ENCODE data around the gene CSF1R.

CSF1R gene

DNA sequence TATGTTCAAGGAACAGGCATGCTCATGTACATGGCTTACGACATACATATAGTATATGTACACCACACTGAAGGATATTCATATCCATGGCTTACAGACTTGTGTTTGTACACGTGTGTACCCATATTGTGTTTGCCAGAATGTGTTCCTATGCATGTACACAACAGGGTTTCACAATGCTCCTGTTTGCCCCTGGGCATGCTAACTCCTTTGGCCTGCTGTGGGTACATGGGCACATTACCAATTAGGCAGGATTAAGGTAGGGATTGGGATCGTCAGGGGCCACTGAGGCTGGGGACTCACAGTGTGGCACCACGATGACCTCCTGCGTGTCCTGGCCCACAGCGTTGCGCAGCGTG lies 43.1 kb upstream of the CSF1R start:
- WGBS, 2 experiments: 86 to 89% methylated on average over 8 of the region's 8 CpGs
- Histone ChIP-seq H3K36me3 (ENCODE audit: control insufficient read depth, insufficient read depth, low read length) (no peaks in the 10 kb centered on the region), H3K4me3 (ENCODE audit: insufficient read depth, low read depth, low read length) (no peak overlapping the region), H3K4me1 (ENCODE audit: control insufficient read depth, insufficient read depth, low read length) (peaks cover 9% of the 10 kb centered on the region), H3K9me3 (ENCODE audit: control insufficient read depth, low read length) (no peaks in the 10 kb centered on the region), H3K27me3 (ENCODE audit: control insufficient read depth, insufficient read depth, low read length, poor library complexity, severe bottlenecking) (no peaks in the 10 kb centered on the region), H3K27ac (ENCODE audit: insufficient read depth, low read depth, low read length, poor library complexity, severe bottlenecking) (no peak overlapping the region)

DNA sequence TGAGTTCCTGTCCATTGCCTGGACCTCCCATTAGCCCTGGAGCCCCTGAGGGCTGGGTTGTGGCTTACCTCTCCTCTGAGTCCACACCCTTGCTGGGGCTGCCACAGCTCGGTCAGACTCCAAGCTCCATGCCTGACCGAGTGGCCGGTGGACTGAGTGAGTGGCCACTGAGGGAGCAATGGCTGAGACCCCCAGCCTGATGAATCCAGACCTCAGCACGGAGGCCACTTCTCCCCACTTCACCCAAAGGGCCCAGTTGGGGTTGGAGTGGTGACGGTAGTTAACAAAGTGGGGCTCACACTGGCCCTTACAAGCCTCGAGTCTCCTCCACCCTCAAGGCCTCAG lies 40.5 kb upstream of the CSF1R start:
- 83 to 84% methylated on average over 6 of the region's 6 CpGs for WGBS, 2 experiments
- Histone ChIP-seq H3K4me1 (ENCODE audit: control insufficient read depth, insufficient read depth, low read length) (peaks cover 9% of the 10 kb centered on the region), H3K27ac (ENCODE audit: insufficient read depth, low read depth, low read length, poor library complexity, severe bottlenecking) (no peak overlapping the region), H3K27me3 (ENCODE audit: control insufficient read depth, insufficient read depth, low read length, poor library complexity, severe bottlenecking) (no peaks in the 10 kb centered on the region), H3K36me3 (ENCODE audit: control insufficient read depth, insufficient read depth, low read length) (no peaks in the 10 kb centered on the region), H3K9me3 (ENCODE audit: control insufficient read depth, low read length) (no peaks in the 10 kb centered on the region), H3K4me3 (ENCODE audit: insufficient read depth, low read depth, low read length) (no peak overlapping the region)

DNA sequence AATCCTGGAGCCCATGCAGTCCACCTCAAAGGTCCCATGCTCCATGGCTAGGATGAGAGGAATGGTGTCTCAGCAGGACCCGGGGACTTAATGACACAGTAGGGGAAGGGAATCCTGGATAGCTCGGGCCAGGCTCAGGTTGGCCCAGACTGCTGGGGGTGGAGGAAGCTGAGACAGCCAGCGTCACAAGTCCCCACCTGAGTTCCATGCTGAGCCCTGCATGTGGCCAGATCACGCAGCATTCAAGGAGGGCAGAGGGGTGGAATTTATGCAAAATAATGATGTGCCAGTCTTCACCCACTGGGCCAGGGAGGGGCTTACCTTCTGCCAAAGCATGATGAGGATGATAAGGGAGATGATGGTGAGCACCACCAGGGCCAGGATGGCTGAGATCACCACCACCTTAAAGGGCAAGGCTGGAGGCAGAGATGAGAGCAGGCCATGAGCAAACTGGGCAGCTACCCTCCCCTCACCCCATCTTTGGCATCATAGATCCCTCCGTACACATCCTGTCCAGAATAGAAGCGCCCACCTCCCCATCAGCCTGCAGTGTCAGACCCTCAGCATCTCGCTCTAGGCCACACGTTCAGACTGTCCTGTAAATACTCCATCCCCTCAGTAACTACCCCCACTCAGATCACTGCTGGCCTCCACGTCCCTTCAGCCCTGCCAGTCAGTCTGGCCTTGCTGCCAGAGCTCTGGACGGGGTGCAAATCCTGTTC lies 40.0 kb upstream of the CSF1R start:
- whole genome bisulfite sequencing, 2 experiments: 87 to 88% methylated on average over 10 of the region's 10 CpGs
- H3K4me3 ChIP-seq (ENCODE audit: insufficient read depth, low read depth, low read length): no peak overlapping the region
- H3K9me3 ChIP-seq (ENCODE audit: control insufficient read depth, low read length): no peaks in the 10 kb centered on the region
- H3K27ac ChIP-seq (ENCODE audit: insufficient read depth, low read depth, low read length, poor library complexity, severe bottlenecking): no peak overlapping the region
- H3K4me1 ChIP-seq (ENCODE audit: control insufficient read depth, insufficient read depth, low read length): peaks cover 9% of the 10 kb centered on the region
- no peaks in the 10 kb centered on the region for H3K27me3 ChIP-seq (ENCODE audit: control insufficient read depth, insufficient read depth, low read length, poor library complexity, severe bottlenecking)
- H3K36me3 ChIP-seq (ENCODE audit: control insufficient read depth, insufficient read depth, low read length): no peaks in the 10 kb centered on the region

- Histone ChIP-seq H3K36me3 (ENCODE audit: control insufficient read depth, insufficient read depth, low read length) (no peaks in the 10 kb centered on the region), H3K4me3 (ENCODE audit: insufficient read depth, low read depth, low read length) (no peak overlapping the region), H3K4me1 (ENCODE audit: control insufficient read depth, insufficient read depth, low read length) (peaks cover under 1% of the 10 kb centered on the region), H3K9me3 (ENCODE audit: control insufficient read depth, low read length) (no peaks in the 10 kb centered on the region), H3K27me3 (ENCODE audit: control insufficient read depth, insufficient read depth, low read length, poor library complexity, severe bottlenecking) (no peaks in the 10 kb centered on the region), H3K27ac (ENCODE audit: insufficient read depth, low read depth, low read length, poor library complexity, severe bottlenecking) (no peak overlapping the region)
- WGBS, 2 experiments: 94 to 98% methylated on average over 10 of the region's 10 CpGs
Observed at GRCh38 chr5:150125334-150125733, 39.0 kb upstream of the CSF1R start.

DNA sequence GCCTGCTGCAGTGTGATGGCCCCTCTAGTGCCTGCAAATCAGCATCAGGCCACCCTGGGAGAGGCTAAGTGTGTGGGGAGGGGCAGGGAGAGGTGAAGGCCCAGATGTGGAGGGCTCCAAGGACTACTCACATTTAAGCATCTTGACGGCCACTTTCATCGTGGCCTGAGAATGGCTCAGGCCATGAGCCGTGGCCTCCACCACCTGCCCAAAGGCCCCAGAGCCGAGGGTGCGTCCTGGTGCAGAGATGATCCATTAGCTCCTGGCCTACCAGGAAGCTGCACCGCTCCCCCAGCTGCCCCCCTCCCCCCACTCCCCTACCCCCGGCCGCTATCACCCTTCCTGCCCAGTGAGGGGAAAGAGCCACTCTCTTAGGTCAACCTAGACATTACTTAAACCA lies 38.2 kb upstream of the CSF1R start:
- Histone ChIP-seq H3K27ac (ENCODE audit: insufficient read depth, low read depth, low read length, poor library complexity, severe bottlenecking) (no peak overlapping the region), H3K9me3 (ENCODE audit: control insufficient read depth, low read length) (no peaks in the 10 kb centered on the region), H3K4me1 (ENCODE audit: control insufficient read depth, insufficient read depth, low read length) (no peaks in the 10 kb centered on the region), H3K4me3 (ENCODE audit: insufficient read depth, low read depth, low read length) (no peak overlapping the region), H3K36me3 (ENCODE audit: control insufficient read depth, insufficient read depth, low read length) (no peaks in the 10 kb centered on the region), H3K27me3 (ENCODE audit: control insufficient read depth, insufficient read depth, low read length, poor library complexity, severe bottlenecking) (no peaks in the 10 kb centered on the region)
- WGBS, 2 experiments: 86 to 90% methylated on average over 7 to 8 of the region's 8 CpGs

- 86 to 93% methylated on average over 11 of the region's 11 CpGs for WGBS, 2 experiments
- H3K27ac ChIP-seq (ENCODE audit: insufficient read depth, low read depth, low read length, poor library complexity, severe bottlenecking): no peak overlapping the region
Observed at GRCh38 chr5:150124111-150124557, 37.8 kb upstream of the CSF1R start.

GRCh38 chr5:150123542-150123941 lies 37.2 kb upstream of the CSF1R start:
- no peaks in the 10 kb centered on the region for H3K27me3 ChIP-seq (ENCODE audit: control insufficient read depth, insufficient read depth, low read length, poor library complexity, severe bottlenecking)
- WGBS, 2 experiments: 91 to 95% methylated on average over 4 of the region's 4 CpGs
- no peaks in the 10 kb centered on the region for H3K4me1 ChIP-seq (ENCODE audit: control insufficient read depth, insufficient read depth, low read length)
- H3K36me3 ChIP-seq (ENCODE audit: control insufficient read depth, insufficient read depth, low read length): no peaks in the 10 kb centered on the region
- no peak overlapping the region for H3K4me3 ChIP-seq (ENCODE audit: insufficient read depth, low read depth, low read length)
- H3K27ac ChIP-seq (ENCODE audit: insufficient read depth, low read depth, low read length, poor library complexity, severe bottlenecking): no peak overlapping the region
- H3K9me3 ChIP-seq (ENCODE audit: control insufficient read depth, low read length): no peaks in the 10 kb centered on the region

More at GRCh38 chr5:150124111-150124557, 37.8 kb upstream of the CSF1R start:
- Histone ChIP-seq H3K4me1 (ENCODE audit: control insufficient read depth, insufficient read depth, low read length) (no peaks in the 10 kb centered on the region), H3K9me3 (ENCODE audit: control insufficient read depth, low read length) (no peaks in the 10 kb centered on the region), H3K27me3 (ENCODE audit: control insufficient read depth, insufficient read depth, low read length, poor library complexity, severe bottlenecking) (no peaks in the 10 kb centered on the region), H3K36me3 (ENCODE audit: control insufficient read depth, insufficient read depth, low read length) (no peaks in the 10 kb centered on the region), H3K4me3 (ENCODE audit: insufficient read depth, low read depth, low read length) (no peak overlapping the region)

GRCh38 chr5:150122536-150123481 lies 36.5 kb upstream of the CSF1R start:
- H3K36me3 ChIP-seq (ENCODE audit: control insufficient read depth, insufficient read depth, low read length): no peaks in the 10 kb centered on the region
- no peaks in the 10 kb centered on the region for H3K9me3 ChIP-seq (ENCODE audit: control insufficient read depth, low read length)
- H3K27me3 ChIP-seq (ENCODE audit: control insufficient read depth, insufficient read depth, low read length, poor library complexity, severe bottlenecking): no peaks in the 10 kb centered on the region
- 93 to 95% methylated on average over 15 of the region's 15 CpGs for WGBS, 2 experiments
- H3K4me1 ChIP-seq (ENCODE audit: control insufficient read depth, insufficient read depth, low read length): peaks cover under 1% of the 10 kb centered on the region
- H3K27ac ChIP-seq (ENCODE audit: insufficient read depth, low read depth, low read length, poor library complexity, severe bottlenecking): no peak overlapping the region
- no peak overlapping the region for H3K4me3 ChIP-seq (ENCODE audit: insufficient read depth, low read depth, low read length)

- peaks cover 8% of the 10 kb centered on the region for H3K4me1 ChIP-seq (ENCODE audit: control insufficient read depth, insufficient read depth, low read length)
- H3K36me3 ChIP-seq (ENCODE audit: control insufficient read depth, insufficient read depth, low read length): no peaks in the 10 kb centered on the region
- H3K9me3 ChIP-seq (ENCODE audit: control insufficient read depth, low read length): no peaks in the 10 kb centered on the region
- no peaks in the 10 kb centered on the region for H3K27me3 ChIP-seq (ENCODE audit: control insufficient read depth, insufficient read depth, low read length, poor library complexity, severe bottlenecking)
- H3K4me3 ChIP-seq (ENCODE audit: insufficient read depth, low read depth, low read length): no peak overlapping the region
- WGBS, 2 experiments: 57 to 61% methylated on average over 5 of the region's 5 CpGs
- H3K27ac ChIP-seq (ENCODE audit: insufficient read depth, low read depth, low read length, poor library complexity, severe bottlenecking): no peak overlapping the region
Observed at GRCh38 chr5:150122158-150122510, 35.8 kb upstream of the CSF1R start.

DNA sequence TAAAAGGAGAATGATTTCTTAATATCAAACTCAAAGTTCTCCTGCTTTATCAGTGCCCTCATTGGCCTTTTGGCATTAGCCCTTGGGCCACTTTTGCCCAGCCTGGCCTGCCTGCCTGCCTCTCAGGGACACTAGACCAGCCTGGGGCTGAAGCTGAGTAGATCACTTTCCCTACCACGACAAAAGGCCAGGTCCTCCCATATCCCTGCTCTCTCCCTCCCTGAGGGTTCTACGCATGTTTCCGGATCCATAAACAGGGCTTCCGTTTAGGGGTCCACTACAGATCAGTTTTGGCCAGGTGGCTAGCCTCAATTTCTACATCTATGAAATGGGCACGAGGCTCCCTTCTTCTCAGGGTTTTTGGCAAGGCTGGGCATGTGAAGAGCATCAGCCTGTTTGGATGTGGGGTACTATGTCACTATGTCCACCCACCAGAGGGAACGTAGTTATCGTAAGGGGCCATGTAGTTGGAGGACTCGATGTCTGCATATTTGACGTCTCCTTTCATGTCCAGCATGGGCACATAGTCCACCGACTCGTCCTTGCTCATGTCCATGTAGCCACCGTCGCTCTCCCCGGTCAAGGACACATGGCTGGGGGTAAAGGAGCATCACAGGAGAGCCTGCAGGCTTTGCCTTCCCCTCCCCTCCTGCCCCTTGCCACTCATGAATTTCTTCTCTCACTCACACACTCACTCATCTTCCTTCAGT lies 35.2 kb upstream of the CSF1R start:
- Histone ChIP-seq H3K27ac (ENCODE audit: insufficient read depth, low read depth, low read length, poor library complexity, severe bottlenecking) (no peak overlapping the region), H3K4me3 (ENCODE audit: insufficient read depth, low read depth, low read length) (no peak overlapping the region), H3K4me1 (ENCODE audit: control insufficient read depth, insufficient read depth, low read length) (peaks cover 8% of the 10 kb centered on the region), H3K27me3 (ENCODE audit: control insufficient read depth, insufficient read depth, low read length, poor library complexity, severe bottlenecking) (no peaks in the 10 kb centered on the region), H3K9me3 (ENCODE audit: control insufficient read depth, low read length) (no peaks in the 10 kb centered on the region), H3K36me3 (ENCODE audit: control insufficient read depth, insufficient read depth, low read length) (no peaks in the 10 kb centered on the region)
- WGBS, 2 experiments: 94 to 95% methylated on average over 14 of the region's 14 CpGs

Data from ectodermal cell (in vitro differentiated cells).